ENCODE measurements around the gene RIC8A. TPM values are rescaled to one million over a fixed set of nuclear protein-coding genes. Genes with fewer than 3 reads are reported as not detected.

The RIC8A gene
- total and polyA plus RNA-seq, 9 of the 15 experiments (the other 6 are each of a cell fraction or from before 2014, with no cell fraction given), result 10.7 to 108 (median 72.1) TPM

- peak; percentile 87; the same call in 1 of the 2 replicates for TF ChIP-seq ARID4B (CRISPR knock-in tag; IDR thresholded peaks at IDR 0.05)
- no peak for TF ChIP-seq ZNF140 (CRISPR knock-in tag; IDR thresholded peaks at IDR 0.05)
- TF ChIP-seq TEAD2 (tag; IDR thresholded peaks at IDR 0.05), result no peak
- no peak for TF ChIP-seq NR0B1 (IDR thresholded peaks at IDR 0.05; ENCODE audit: partially characterized antibody)
- no peak for TF ChIP-seq BACH1 (tag; IDR thresholded peaks at IDR 0.05)
- TF ChIP-seq DPF2 (IDR thresholded peaks at IDR 0.05), result no peak
- TF ChIP-seq KLF13 (tag; IDR thresholded peaks at IDR 0.05; ENCODE audit: borderline replicate concordance, low read depth), result peak; percentile 45; the same call in 1 of the 2 replicates
- 0 out of 4 replicates have a peak, but pooled peaks of 1 of the 2 experiments have one; percentile 18 for TF ChIP-seq ZMIZ1 (IDR thresholded peaks at IDR 0.05; ENCODE audit: low read depth in 2 of 2, low read length in 2 of 2)
- TF ChIP-seq ZBTB12 (CRISPR knock-in tag; IDR thresholded peaks at IDR 0.05), result peak; percentile 83
- no peak for TF ChIP-seq SMAD2 (IDR thresholded peaks at IDR 0.05; ENCODE audit: low read depth, low read length)
- TF ChIP-seq HNRNPL (IDR thresholded peaks at IDR 0.05; ENCODE audit: low read depth, low read length), result peak; percentile 83; the same call in 1 of the 2 replicates
- peak; percentile 77 for TF ChIP-seq ELF2 (CRISPR knock-in tag; IDR thresholded peaks at IDR 0.05)
- TF ChIP-seq CXXC5 (CRISPR knock-in tag; IDR thresholded peaks at IDR 0.05), result peak; percentile 75
- no peak for TF ChIP-seq TSC22D4 (tag; IDR thresholded peaks at IDR 0.05)
- no peak for TF ChIP-seq HEY1 (CRISPR knock-in tag; IDR thresholded peaks at IDR 0.05; ENCODE audit: borderline replicate concordance)
- peak; percentile 77 for TF ChIP-seq ZFX (CRISPR knock-in tag; IDR thresholded peaks at IDR 0.05)
- TF ChIP-seq ZNF77 (CRISPR knock-in tag; IDR thresholded peaks at IDR 0.05), result no peak
- TF ChIP-seq MCM3 (IDR thresholded peaks at IDR 0.05), result no peak
These were observed at the start of gene RIC8A, which contains the start of gene BET1L (continued) for GRCh38 chr11:207208-207862.
